ENCODE results near the gene HECW1.
A peak's percentile ranks its signal among the peaks of the same experiment; 100 is the strongest.
"Not testable (repeated sequence)": the region's sequence is repeated elsewhere in the genome, so short reads cannot be mapped to it uniquely, and the experiment has no call there.

Gene HECW1

GRCh38 chr7:43210539-43210938 lies 98.1 kb downstream of the HECW1 start:
- DNase-seq = not testable (repeated sequence)

GRCh38 chr7:43211286-43211685 lies 98.8 kb downstream of the HECW1 start:
- no peak for DNase-seq

DNA sequence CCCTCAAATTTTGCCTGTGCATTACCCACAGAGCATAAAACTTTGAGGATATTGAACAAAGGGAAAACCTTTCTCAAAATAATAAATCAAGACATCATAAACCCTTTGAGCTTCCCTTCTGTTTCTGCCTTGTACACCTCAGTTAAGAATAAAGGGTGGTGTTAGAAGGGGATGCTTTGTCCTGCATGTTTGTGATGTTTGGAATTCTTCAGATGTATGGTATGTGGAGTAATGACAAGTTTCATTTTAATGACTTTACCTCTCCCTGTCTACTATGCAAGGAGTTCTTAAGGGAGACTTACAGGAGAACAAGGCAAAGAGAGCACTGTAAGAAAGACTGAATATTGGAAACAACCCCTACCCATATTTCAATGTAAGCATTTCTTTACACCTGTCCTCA lies 99.2 kb downstream of the HECW1 start:
- DNase-seq = no peak

- no peak for DNase-seq
These were observed 100.5 kb downstream of the HECW1 start for GRCh38 chr7:43212921-43213320.

DNA sequence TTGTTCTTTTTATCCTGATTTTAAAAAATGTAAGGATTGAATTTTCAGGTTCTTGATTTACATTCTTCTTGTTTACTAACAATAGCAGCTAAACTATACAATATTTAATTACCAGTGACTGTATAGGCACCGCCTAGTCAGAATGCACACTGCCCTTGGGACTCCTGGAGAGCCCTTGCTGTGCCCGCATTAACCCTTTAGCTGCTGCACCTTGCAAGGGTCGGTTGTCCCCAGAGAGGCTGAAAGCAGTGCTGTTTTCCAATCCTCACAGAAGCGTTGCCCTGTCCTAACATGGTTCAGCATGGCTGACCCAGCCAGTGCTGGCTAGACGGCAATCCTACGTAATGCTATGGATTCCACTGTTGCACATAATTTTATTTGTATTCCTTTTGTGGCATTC lies 102.6 kb downstream of the HECW1 start:
- DNase-seq = no peak

- no peak for DNase-seq
These were observed 104.6 kb downstream of the HECW1 start for GRCh38 chr7:43217055-43217454.

- DNase-seq = not testable (repeated sequence)
These were observed 106.5 kb downstream of the HECW1 start for GRCh38 chr7:43218901-43219300.

DNA sequence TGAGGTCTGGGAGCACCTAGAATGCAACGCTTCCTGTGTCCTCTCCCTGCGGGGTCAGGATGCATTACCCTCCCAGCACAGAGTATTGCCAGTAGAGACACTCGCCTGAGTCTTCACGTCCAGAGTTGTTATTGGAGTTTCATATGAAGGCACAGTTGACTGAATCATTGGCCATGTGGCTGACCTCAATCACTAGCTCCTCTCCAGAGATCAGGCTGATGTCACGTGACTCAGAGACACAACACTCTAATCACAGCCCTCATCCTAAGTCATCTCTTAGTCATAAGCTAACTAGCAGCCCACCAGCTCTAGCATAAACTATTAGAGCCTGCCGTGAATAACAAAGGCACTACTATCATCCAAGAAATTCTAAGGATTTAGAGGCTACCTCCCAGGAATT lies 107.8 kb downstream of the HECW1 start:
- DNase-seq = no peak

GRCh38 chr7:43220742-43221141 lies 108.3 kb downstream of the HECW1 start:
- no peak for DNase-seq

- DNase-seq = no peak
These were observed 117.4 kb downstream of the HECW1 start for GRCh38 chr7:43229801-43230200.

GRCh38 chr7:43232366-43232765 lies 119.9 kb downstream of the HECW1 start:
- no peak for DNase-seq

- DNase-seq = no peak
These were observed 121.6 kb downstream of the HECW1 start for GRCh38 chr7:43234073-43234472.

DNA sequence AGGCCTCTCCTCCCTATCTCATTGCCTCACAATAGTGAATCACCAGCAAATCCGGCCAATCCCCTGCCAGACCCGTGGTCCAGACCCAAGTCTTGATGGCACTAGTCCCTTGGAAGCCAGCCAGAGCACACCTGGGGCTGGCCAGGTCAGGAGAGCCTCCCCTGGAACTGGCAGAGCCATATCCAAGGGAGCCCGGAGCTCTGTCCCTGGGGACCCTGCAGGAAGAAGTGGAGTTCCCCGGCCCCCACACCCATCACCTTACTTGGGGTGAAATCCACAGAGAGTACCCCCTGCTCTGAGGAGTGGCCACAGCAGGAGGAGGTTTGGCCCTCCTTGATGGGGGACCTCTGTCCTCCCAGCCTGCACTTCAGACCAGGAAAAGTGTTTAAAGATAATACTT lies 122.5 kb downstream of the HECW1 start:
- no peak for DNase-seq

DNA sequence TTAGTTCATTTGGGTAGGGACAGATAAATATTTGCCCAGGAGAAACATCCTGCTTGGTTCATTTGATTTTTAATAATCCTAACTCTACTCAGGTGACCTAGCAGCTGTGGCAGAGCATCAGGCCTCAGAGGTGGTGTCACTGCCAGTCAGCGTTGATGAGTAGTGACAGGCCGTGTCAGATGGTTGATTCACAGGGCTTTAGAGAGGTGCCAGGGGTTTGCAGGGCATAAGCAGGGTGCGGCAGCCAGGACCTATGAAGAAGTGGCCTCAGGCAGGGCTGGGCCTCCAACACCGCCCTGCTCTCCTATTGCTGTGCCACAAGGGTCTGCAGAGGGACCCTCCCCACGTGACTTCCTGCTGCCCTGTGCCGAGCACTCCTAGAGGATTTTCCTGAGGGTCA lies 128.1 kb downstream of the HECW1 start:
- no peak for DNase-seq

GRCh38 chr7:43242628-43243255 lies 130.3 kb downstream of the HECW1 start:
- DNase-seq = no peak

- DNase-seq = no peak
These were observed 131.8 kb downstream of the HECW1 start for GRCh38 chr7:43244232-43244631.

- DNase-seq = no peak
These were observed 132.3 kb downstream of the HECW1 start for GRCh38 chr7:43244784-43245183.

DNA sequence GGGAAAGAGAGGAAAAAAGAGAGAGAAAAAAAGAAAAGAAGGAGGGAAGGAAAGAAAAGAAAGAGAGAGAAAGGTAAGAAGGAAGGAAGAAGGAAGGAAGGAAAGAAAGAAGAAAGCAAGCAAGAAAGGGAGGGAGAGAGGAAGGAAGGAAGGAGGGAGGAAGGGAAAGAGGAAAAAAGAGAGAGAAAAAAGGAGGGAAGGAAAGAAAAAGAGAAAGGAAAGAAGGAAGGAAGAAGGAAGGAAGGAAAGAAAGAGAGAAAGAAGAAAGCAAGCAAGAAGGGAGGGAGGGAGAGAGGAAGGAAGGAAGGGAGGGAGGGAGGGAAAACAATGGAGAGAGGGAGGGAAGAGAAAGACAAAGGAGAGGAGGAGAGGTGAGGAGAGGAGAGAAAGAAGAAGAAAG lies 135.3 kb downstream of the HECW1 start:
- DNase-seq = no peak

GRCh38 chr7:43248553-43248952 lies 136.1 kb downstream of the HECW1 start:
- DNase-seq = no peak

DNA sequence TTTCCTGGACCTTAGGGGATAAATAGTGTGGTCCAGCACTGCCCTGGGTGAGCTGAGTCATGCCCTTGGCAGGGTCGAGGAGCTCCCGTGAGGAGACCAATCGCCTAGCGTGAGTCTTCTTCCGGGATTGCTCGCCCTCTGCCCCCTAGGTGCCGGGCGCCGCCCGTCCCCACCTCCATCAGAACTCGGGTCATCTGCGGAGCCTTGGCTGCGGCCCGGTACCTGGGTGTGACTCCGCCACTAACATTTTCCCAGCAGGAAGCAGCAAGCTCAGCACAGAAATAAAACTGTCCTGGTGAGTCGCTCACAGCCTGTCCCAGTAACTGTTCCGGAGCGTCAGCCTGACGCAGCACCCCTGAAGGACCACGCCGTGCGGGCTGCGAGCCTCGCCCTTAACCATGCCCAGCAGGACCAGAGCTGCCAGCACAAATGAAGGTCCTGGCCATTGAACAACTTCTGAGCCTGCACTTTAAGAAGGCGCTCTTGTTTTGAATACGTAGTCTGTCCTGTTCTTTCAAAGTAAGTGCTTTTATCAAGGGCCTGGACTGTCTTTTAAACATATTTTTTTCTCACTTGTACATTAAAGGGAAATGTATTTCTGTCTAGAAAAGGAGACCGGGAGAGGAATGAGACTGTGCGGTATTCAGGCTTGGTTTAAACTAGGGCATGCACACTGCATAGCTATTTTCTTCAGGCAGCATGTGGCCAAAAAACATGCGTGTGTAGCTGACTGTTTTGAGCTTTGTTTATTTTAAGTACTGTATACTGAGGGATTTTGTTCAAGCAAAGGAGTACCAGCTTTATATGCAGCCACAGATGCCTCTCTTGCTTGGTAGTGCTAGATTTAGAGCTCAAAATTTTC lies 136.7 kb downstream of the HECW1 start:
- no peak for DNase-seq

- DNase-seq = no peak
These were observed 137.3 kb downstream of the HECW1 start for GRCh38 chr7:43249823-43250145.

GRCh38 chr7:43260980-43261878 lies 148.8 kb downstream of the HECW1 start:
- DNase-seq = peak; percentile 80 to 82

DNA sequence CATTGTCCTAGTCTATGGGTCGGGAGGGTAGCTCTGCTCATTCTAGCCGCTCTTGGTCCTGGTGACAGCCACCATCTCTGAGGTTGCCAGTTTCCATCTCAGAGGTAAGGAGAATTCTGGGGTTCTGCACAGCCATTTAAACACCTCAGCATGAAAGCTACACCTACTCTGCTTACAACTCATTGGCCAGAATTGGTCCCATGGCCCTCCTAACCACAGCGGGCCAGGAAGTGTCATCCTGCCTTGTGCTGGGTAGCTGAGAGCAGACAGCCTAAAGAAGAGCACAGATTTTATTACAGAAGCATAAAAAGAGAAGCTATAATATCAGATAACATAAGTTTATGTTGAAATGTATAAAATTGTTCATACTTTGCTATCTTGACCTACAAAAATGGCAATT lies 152.7 kb downstream of the HECW1 start:
- no peak for DNase-seq
